Mesodermal cell (in vitro differentiated cells): ENCODE data around the gene PRDM16.

Experiments used
- H3K27ac ChIP-seq: 2 replicates; pipeline ENCODE4 v1.7.0; 2013; ENCODE audit warnings: mild to moderate bottlenecking, low read depth, low read length, moderate library complexity; ENCODE audit not compliant: severe bottlenecking
- H3K36me3 ChIP-seq: 2 replicates; pipeline ENCODE4 v1.7.1; 2013; ENCODE audit warnings: mild to moderate bottlenecking, low read length, moderate library complexity; ENCODE audit not compliant: control insufficient read depth, insufficient read depth
- H3K4me1 ChIP-seq: one replicate; pipeline ENCODE4 v1.7.1; 2013; ENCODE audit warnings: mild to moderate bottlenecking, low read length; ENCODE audit not compliant: insufficient read depth, control insufficient read depth, poor library complexity, severe bottlenecking
- H3K4me3 ChIP-seq: 2 replicates; pipeline ENCODE4 v1.7.0; 2013; ENCODE audit warnings: low read length, control low read depth, mild to moderate bottlenecking; ENCODE audit not compliant: insufficient read depth, poor library complexity, severe bottlenecking; ENCODE audit errors: extremely low read depth
- H3K9me3 ChIP-seq: 2 replicates; pipeline ENCODE4 v1.7.1; 2013; ENCODE audit warnings: mild to moderate bottlenecking, low read length, moderate library complexity; ENCODE audit not compliant: control insufficient read depth
- WGBS, 2 experiments: methylation state at CpG; one replicate each; pipeline ENCODE4 v1.1.5; 2013; ENCODE audit warnings: missing lambda C conversion rate in 2 of 2; ENCODE audit not compliant: insufficient coverage in 2 of 2; 5-methylcytosine and 5-hydroxymethylcytosine counted together

PRDM16 gene

GRCh38 chr1:3112526-3112925 is 43.5 kb downstream of the PRDM16 start:
- 94% methylated on average over 15 to 17 of the region's 17 CpGs for WGBS, 2 experiments

GRCh38 chr1:3113047-3113740 is 44.2 kb downstream of the PRDM16 start:
- H3K36me3 ChIP-seq, result no peaks in the 10 kb centered on the region
- no peaks in the 10 kb centered on the region for H3K4me1 ChIP-seq
- H3K9me3 ChIP-seq, result no peaks in the 10 kb centered on the region
- no peak overlapping the region for H3K27ac ChIP-seq
- WGBS, 2 experiments, result 81 to 86% methylated on average over 6 to 17 of the region's 20 CpGs
- no peak overlapping the region for H3K4me3 ChIP-seq

More at GRCh38 chr1:3112526-3112925, 43.5 kb downstream of the PRDM16 start:
- Histone ChIP-seq H3K27ac (no peak overlapping the region), H3K9me3 (peaks cover 6% of the 10 kb centered on the region), H3K4me1 (no peaks in the 10 kb centered on the region), H3K36me3 (no peaks in the 10 kb centered on the region), H3K4me3 (no peak overlapping the region)

DNA sequence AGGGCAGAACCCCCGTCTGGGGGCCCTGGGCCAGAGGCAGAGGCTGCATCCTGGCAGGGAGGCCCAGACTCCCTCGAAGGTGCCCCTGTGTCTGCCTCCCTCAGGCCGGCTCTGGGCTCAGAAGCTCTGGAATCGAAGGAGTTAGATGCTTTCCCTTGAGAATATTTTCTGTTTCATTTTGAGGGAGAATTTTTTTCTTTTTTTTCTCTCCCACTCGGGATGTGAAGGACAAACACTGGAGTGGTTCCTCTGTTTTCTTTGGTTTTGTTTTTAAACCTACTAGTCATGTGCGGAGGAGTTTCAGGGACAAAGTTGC is 44.7 kb downstream of the PRDM16 start:
- Histone ChIP-seq H3K27ac (no peak overlapping the region), H3K36me3 (no peaks in the 10 kb centered on the region), H3K4me1 (no peaks in the 10 kb centered on the region), H3K4me3 (no peak overlapping the region), H3K9me3 (no peaks in the 10 kb centered on the region)
- WGBS, 2 experiments, result 72 to 94% methylated on average over 2 to 5 of the region's 6 CpGs

DNA sequence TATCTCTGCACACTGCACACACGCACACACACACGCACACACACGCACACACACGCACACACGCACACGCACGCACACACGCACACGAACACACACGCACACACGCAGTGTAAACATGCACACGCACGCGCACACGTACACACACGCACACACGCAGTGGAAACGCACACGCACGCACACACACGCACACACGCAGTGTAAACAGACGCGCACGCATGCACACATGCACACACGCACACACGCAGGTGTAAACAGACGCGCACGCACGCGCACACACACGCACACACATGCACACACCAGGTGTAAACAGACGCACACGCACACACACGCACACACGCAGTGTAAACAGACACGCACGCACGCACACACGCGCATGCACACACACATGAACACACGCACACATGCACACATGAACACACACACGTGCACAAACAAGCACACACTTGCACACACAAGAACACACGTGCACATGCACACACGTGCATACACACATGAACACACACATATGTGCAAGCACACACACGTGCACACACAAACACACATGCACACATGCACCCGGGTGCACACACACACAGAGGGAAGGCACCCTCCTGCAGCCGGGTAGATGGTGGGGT is 45.2 kb downstream of the PRDM16 start:
- 89 to 92% methylated on average over 41 to 48 of the region's 49 CpGs for WGBS, 2 experiments
- Histone ChIP-seq H3K4me1 (peaks cover 2% of the 10 kb centered on the region), H3K36me3 (no peaks in the 10 kb centered on the region), H3K4me3 (no peak overlapping the region), H3K9me3 (no peaks in the 10 kb centered on the region), H3K27ac (no peak overlapping the region)

DNA sequence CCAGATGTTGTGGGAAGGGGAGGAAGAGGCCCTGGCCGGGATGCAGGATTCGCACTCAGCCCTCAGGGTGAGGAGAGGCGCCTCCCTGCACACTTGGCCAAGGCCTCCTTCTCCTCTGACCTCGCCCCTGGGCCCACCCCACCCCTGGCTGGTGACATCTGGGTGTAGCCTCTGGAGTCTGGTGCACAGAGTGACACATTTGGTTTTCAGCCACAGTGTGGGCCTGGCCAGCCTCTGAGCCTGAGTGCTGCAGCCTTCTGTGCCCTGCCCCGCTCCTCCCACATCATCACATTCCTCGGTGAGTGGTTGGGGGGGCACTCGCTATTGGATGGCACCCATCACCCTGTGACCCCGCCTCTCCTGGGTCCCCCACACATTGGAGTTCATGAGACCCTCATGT is 45.8 kb downstream of the PRDM16 start:
- H3K4me1 ChIP-seq, result peaks cover 9% of the 10 kb centered on the region
- H3K9me3 ChIP-seq, result no peaks in the 10 kb centered on the region
- H3K4me3 ChIP-seq, result no peak overlapping the region
- H3K27ac ChIP-seq, result no peak overlapping the region
- WGBS, 2 experiments, result 97 to 100% methylated on average over 2 to 5 of the region's 8 CpGs
- H3K36me3 ChIP-seq, result no peaks in the 10 kb centered on the region

- WGBS, 2 experiments, result 90 to 94% methylated on average over 31 to 37 of the region's 38 CpGs
- peaks cover 13% of the 10 kb centered on the region for H3K4me1 ChIP-seq
- H3K9me3 ChIP-seq, result no peaks in the 10 kb centered on the region
- no peaks in the 10 kb centered on the region for H3K36me3 ChIP-seq
- no peak overlapping the region for H3K4me3 ChIP-seq
- no peak overlapping the region for H3K27ac ChIP-seq
Observed at GRCh38 chr1:3115275-3116149, 46.5 kb downstream of the PRDM16 start.

- H3K4me1 ChIP-seq, result peaks cover 15% of the 10 kb centered on the region
- H3K9me3 ChIP-seq, result no peaks in the 10 kb centered on the region
- no peak overlapping the region for H3K27ac ChIP-seq
- H3K36me3 ChIP-seq, result no peaks in the 10 kb centered on the region
- no peak overlapping the region for H3K4me3 ChIP-seq
- 94 to 96% methylated on average over 17 to 18 of the region's 18 CpGs for WGBS, 2 experiments
Observed at GRCh38 chr1:3116150-3116510, 47.1 kb downstream of the PRDM16 start.

DNA sequence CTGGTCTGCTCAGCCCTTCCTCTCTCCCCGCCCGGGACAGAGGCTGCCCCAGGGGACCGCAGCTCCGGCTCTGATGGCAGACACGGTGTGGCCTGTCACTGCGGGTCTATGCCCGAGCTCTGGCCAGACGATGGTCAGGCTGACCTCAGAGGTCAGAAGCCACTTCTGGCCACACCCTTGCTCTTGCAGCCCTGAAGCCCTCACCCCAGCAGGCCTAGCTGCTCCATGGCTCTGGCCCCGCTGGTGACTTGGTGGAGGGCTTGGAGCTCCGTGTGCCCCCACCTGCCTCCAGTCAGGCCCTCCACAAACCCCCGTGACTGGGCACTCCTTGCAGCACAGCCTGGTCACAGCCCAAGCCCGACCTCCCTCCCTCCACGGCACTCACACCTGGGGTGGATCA is 47.6 kb downstream of the PRDM16 start:
- Histone ChIP-seq H3K4me1 (peaks cover 16% of the 10 kb centered on the region), H3K36me3 (no peaks in the 10 kb centered on the region), H3K9me3 (no peaks in the 10 kb centered on the region), H3K4me3 (no peak overlapping the region), H3K27ac (no peak overlapping the region)
- whole genome bisulfite sequencing, 2 experiments, result 90 to 94% methylated on average over 10 to 12 of the region's 13 CpGs

DNA sequence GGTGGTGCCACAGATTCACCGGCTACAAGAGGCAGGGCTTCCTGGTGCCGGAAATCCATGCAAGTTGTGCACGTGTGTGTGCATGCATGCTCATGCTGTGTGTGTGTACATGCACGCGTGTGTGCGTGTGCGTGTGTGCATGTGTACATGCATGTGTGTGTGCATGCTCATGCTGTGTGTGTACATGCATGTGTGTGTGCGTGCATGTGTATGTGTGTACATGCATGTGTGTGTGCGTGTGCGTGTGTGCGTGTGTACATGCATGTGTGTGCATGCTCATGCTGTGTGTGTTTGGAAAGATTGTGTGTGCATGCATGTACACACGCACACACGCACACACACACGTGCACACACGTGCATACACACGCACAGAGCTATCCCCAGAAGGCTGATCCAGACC is 48.9 kb downstream of the PRDM16 start:
- no peaks in the 10 kb centered on the region for H3K36me3 ChIP-seq
- peaks cover 25% of the 10 kb centered on the region for H3K4me1 ChIP-seq
- H3K27ac ChIP-seq, result no peak overlapping the region
- H3K4me3 ChIP-seq, result no peak overlapping the region
- H3K9me3 ChIP-seq, result no peaks in the 10 kb centered on the region
- 96 to 99% methylated on average over 15 to 16 of the region's 16 CpGs for WGBS, 2 experiments

DNA sequence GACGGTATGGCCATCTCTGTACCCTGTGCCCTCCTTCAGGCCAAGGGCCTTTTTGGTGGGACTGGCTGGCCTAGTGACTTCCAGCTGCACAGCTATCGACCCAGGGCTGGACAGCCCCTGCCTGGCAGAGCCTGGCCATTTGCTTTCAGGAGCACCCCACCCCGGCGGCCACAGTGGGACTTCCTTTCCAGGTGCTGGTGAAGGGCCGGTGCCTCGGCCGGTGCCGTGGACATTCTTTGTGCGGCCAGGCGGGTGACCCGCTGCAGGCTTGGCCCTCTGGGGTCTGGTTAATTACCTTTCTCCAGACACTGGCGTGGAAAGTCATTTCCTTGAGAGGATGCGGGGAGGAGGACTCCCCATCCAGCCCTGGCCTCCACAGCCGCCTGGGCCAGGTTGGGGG is 50.1 kb downstream of the PRDM16 start:
- WGBS, 2 experiments, result 93 to 94% methylated on average over 13 to 14 of the region's 14 CpGs
- Histone ChIP-seq H3K27ac (peak overlapping the region; percentile 23), H3K36me3 (no peaks in the 10 kb centered on the region), H3K9me3 (no peaks in the 10 kb centered on the region), H3K4me1 (peaks cover 25% of the 10 kb centered on the region), H3K4me3 (no peak overlapping the region)
